B cell (primary cell): ENCODE measurements around the gene PAM. TPM values are rescaled to one million over a fixed set of nuclear protein-coding genes. Genes with fewer than 3 reads are reported as not detected.

Source experiments
- ATAC-seq: fragments of 200-7000 bp; cut with Tn5 transposase; one replicate; pipeline ENCODE4 v1.10.0; 2021; ENCODE audit warnings: low read depth, mild to moderate bottlenecking, moderate number of reproducible peaks, moderate library complexity
- CTCF ChIA-PET: fragments of 350-600 bp; sonication (Branson Sonifier 250); formaldehyde crosslinking; loops from one replicate; lab custom pipeline; 2021; ENCODE audit warnings: antibody characterized with exemption, inconsistent platforms; lab: Charles Lee
- POLR2A ChIA-PET: fragments of 350-600 bp; sonication (Branson Sonifier 250); formaldehyde crosslinking; loops from one replicate; lab custom pipeline; 2021; ENCODE audit warnings: antibody characterized with exemption; lab: Charles Lee
- DNase-seq: peaks from one replicate; pipeline ENCODE4 v3.0.0; 2013
- H2AFZ ChIP-seq: 2 replicates; pipeline ENCODE4 v1.6.1; 2012; ENCODE audit warnings: mild to moderate bottlenecking, low read depth, low read length; ENCODE audit not compliant: insufficient read depth, poor library complexity, severe bottlenecking
- H3K27ac ChIP-seq, 2 donors: 1 replicate in 1 of 2; 2 replicates in 1 of 2; pipeline ENCODE4 v1.5.1; 2012 to 2013; ENCODE audit warnings: low read length in 2 of 2, mild to moderate bottlenecking in 2 of 2, moderate library complexity in 1 of 2
- H3K27me3 ChIP-seq, 4 experiments: fragments of 200-600 bp in 1 of 4; sonication (generic) in 1 of 4; replicated peaks in 1 of 4; 1 replicate in 2 of 4; 2 replicates in 2 of 4; pipeline versions ENCODE4 v1.6.1 to v1.7.0; 2013 to 2016; ENCODE audit warnings: low read length in 3 of 4, mild to moderate bottlenecking in 2 of 4, mixed read lengths in 1 of 4, moderate library complexity in 1 of 4; ENCODE audit not compliant: insufficient read depth in 4 of 4, control insufficient read depth in 3 of 4; ENCODE audit errors: control extremely low read depth in 1 of 4
- H3K36me3 ChIP-seq, 2 experiments: replicated peaks in 1 of 2; 1 replicate in 1 of 2; 2 replicates in 1 of 2; pipeline versions ENCODE4 v1.6.1 to v1.7.1; 2013; ENCODE audit warnings: low read length in 1 of 2; ENCODE audit not compliant: insufficient read depth in 2 of 2, control insufficient read depth in 1 of 2; ENCODE audit errors: control extremely low read depth in 1 of 2, extremely low read depth in 1 of 2
- H3K4me1 ChIP-seq, 2 donors: fragments of 200-600 bp in 1 of 2; sonication (generic) in 1 of 2; 1 replicate in 1 of 2; 2 replicates in 1 of 2; pipeline versions ENCODE4 v1.5.1 to v1.6.1; 2013 to 2017; ENCODE audit warnings: low read length in 2 of 2; ENCODE audit not compliant: control insufficient read depth in 2 of 2, insufficient read depth in 2 of 2
- H3K4me2 ChIP-seq: replicated peaks from 2 replicates; pipeline ENCODE3; 2012; ENCODE audit warnings: mild to moderate bottlenecking, low read depth, low read length; ENCODE audit not compliant: poor library complexity, severe bottlenecking
- H3K4me3 ChIP-seq, 5 experiments: fragments of 200-600 bp in 1 of 5; sonication (generic) in 1 of 5; 1 replicate in 3 of 5; 2 replicates in 2 of 5; pipeline versions ENCODE4 v1.5.1 to v1.7.0; 2011 to 2016; ENCODE audit warnings: low read length in 4 of 5, mild to moderate bottlenecking in 4 of 5, low read depth in 2 of 5, control low read depth in 1 of 5, moderate library complexity in 1 of 5; ENCODE audit not compliant: insufficient read depth in 1 of 5; ENCODE audit errors: control extremely low read depth in 1 of 5, extremely low read depth in 1 of 5
- H3K79me2 ChIP-seq: fragments of 200-600 bp; sonication (generic); one replicate; pipeline ENCODE4 v1.6.0; 2016; ENCODE audit warnings: low read length; ENCODE audit not compliant: control insufficient read depth, insufficient read depth
- H3K9ac ChIP-seq: fragments of 200-600 bp; sonication (generic); 2 replicates; pipeline ENCODE4 v1.6.1; 2017; ENCODE audit warnings: mild to moderate bottlenecking, low read length, moderate library complexity
- H3K9me3 ChIP-seq, 3 donors: one replicate each; pipeline versions ENCODE4 v1.6.1 to v1.7.1; 2013; ENCODE audit warnings: low read length in 2 of 3; ENCODE audit not compliant: control insufficient read depth in 2 of 3, insufficient read depth in 1 of 3; ENCODE audit errors: control extremely low read depth in 1 of 3
- H4K20me1 ChIP-seq: 2 replicates; pipeline ENCODE4 v1.6.0; 2012; ENCODE audit warnings: mild to moderate bottlenecking, low read length; ENCODE audit not compliant: insufficient read depth, control insufficient read depth, poor library complexity, severe bottlenecking
- H3K27ac Mint-ChIP-seq: one replicate; pipeline ENCODE4 v1.8.0; 2021; ENCODE audit warnings: mixed read lengths
- H3K27me3 Mint-ChIP-seq: one replicate; pipeline ENCODE4 v1.8.0; 2021; ENCODE audit warnings: mixed read lengths
- H3K4me1 Mint-ChIP-seq: one replicate; pipeline ENCODE4 v1.8.0; 2021; ENCODE audit warnings: mixed read lengths
- H3K4me3 Mint-ChIP-seq: one replicate; pipeline ENCODE4 v1.8.0; 2021; ENCODE audit warnings: mixed read lengths
- H3K9me3 Mint-ChIP-seq: one replicate; pipeline ENCODE4 v1.8.0; 2022; ENCODE audit warnings: mixed read lengths; ENCODE audit not compliant: insufficient read depth
- EZH2 ChIP-seq: IDR thresholded peaks from 2 replicates; pipeline ENCODE4 v1.6.1; 2012; ENCODE audit warnings: borderline replicate concordance, low read depth, mild to moderate bottlenecking, moderate library complexity, low read length; ENCODE audit not compliant: insufficient read depth, poor library complexity, severe bottlenecking
- WGBS: methylation state at CpG from one replicate; pipeline ENCODE4 v1.1.5; 2013; ENCODE audit warnings: missing lambda C conversion rate; ENCODE audit not compliant: insufficient coverage; 5-methylcytosine and 5-hydroxymethylcytosine counted together
- intact Hi-C: fragments of 100-400 bp; cut with micrococcal nuclease; formaldehyde crosslinking; loops from one replicate; pipeline ENCODE4 v1.10.0; 2022
- polyA plus RNA-seq: library from polyadenylated mRNA; depleted of rRNA; stranded (reverse); fragments of >200 nt; gene quantifications from 2 replicates; pipeline ENCODE4 v1.2.3, GENCODE V29; 2012
- total RNA-seq, 2 donors: library from RNA; stranded (reverse); fragments of 120-200 nt in 1 of 2; gene quantifications; 1 replicate in 1 of 2; 2 replicates in 1 of 2; pipeline versions ENCODE4 v1.2.3 to v1.2.4, GENCODE V29; 2013 to 2022
- TF ChIP-seq, protein P1 (sequence below): fragments of 200-600 bp; IDR thresholded peaks from one replicate; pipeline ENCODE4 v1.8.0; 2022; ENCODE audit warnings: antibody characterized with exemption, mild to moderate bottlenecking

The PAM gene
- total and polyA plus RNA-seq, 2 donors (not counting 1 experiment from before 2014, with no cell fraction given), result 1.00 to 34.8 TPM

DNA sequence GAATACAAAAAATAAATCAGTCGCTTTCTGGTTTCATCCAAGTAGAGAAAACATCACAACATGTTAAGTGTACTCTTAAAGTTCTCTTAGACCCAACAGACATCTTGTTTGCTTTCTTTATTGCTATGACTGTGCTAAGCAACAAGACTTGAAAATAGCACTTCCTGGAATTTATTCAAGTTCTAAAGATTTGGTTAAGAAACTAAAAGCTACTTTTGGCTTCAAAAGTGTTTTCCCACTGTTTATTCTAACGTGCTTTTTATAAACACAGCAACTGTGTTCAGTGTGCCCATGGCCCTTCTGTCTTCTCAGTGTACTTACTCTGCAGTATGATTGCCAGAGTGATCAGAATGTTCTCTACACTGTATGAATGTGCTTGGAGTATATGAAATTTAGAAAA is 255.1 kb downstream of the PAM start:
- Histone ChIP-seq H3K4me1 (no peaks in the 10 kb centered on the region), H3K27me3 (no peaks in the 10 kb centered on the region), H3K9me3 (no peaks in the 10 kb centered on the region), H3K9ac (no peak overlapping the region), H3K4me3 (no peak overlapping the region), H3K79me2 (no peaks in the 10 kb centered on the region), H4K20me1 (no peaks in the 10 kb centered on the region), H2AFZ (no peak overlapping the region), H3K4me2 (no peak overlapping the region), H3K36me3 (no peaks in the 10 kb centered on the region), H3K27ac (no peak overlapping the region)
- POLR2A ChIA-PET, result no interaction called here
- no peaks in the 10 kb centered on the region for H3K9me3 Mint-ChIP-seq
- H3K27ac Mint-ChIP-seq, result no peak overlapping the region
- no peaks in the 10 kb centered on the region for H3K27me3 Mint-ChIP-seq
- CTCF ChIA-PET, result no interaction called here
- no peak for ATAC-seq
- no peaks in the 10 kb centered on the region for H3K4me1 Mint-ChIP-seq
- intact Hi-C loops, result no loop called here
- TF ChIP-seq EZH2, result no peak
- TF ChIP-seq, protein P1, sequence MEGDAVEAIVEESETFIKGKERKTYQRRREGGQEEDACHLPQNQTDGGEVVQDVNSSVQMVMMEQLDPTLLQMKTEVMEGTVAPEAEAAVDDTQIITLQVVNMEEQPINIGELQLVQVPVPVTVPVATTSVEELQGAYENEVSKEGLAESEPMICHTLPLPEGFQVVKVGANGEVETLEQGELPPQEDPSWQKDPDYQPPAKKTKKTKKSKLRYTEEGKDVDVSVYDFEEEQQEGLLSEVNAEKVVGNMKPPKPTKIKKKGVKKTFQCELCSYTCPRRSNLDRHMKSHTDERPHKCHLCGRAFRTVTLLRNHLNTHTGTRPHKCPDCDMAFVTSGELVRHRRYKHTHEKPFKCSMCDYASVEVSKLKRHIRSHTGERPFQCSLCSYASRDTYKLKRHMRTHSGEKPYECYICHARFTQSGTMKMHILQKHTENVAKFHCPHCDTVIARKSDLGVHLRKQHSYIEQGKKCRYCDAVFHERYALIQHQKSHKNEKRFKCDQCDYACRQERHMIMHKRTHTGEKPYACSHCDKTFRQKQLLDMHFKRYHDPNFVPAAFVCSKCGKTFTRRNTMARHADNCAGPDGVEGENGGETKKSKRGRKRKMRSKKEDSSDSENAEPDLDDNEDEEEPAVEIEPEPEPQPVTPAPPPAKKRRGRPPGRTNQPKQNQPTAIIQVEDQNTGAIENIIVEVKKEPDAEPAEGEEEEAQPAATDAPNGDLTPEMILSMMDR, result no peak
- H3K4me3 Mint-ChIP-seq, result no peak overlapping the region
- no CpG with 5 or more reads among the region's 2 CpGs for WGBS
- no peak for DNase-seq

DNA sequence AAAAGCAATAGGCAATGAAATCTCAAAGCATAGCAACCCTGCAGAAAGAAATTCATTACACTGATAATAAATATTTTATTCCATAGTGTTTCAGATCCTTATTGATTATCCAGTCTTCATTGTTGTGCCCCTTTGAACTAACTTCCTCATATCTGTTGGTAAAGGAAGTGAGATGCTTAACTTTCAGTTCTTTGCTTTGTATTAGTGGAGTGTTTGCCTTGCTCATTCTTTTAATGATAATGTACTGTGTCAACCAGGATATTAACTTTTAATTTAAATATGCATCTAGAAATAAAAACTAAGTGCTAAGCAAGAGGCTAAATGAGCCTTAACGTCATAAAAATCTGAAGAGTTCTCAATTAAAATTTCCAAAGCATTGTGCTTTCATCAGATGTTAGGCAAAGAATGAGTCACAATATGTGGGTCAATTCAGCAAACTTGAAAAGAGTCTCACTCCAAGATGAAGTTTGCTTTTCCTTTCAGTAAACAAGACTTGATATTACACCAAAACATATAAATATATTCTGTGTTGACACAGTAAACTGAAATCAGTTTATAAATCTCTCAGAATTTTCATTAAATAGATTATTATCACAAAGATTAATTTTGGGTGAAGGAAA is 258.9 kb downstream of the PAM start:
- Mint-ChIP-seq H3K9me3 (no peaks in the 10 kb centered on the region), H3K27me3 (no peaks in the 10 kb centered on the region), H3K4me1 (no peaks in the 10 kb centered on the region), H3K4me3 (no peak overlapping the region), H3K27ac (no peak overlapping the region)
- intact Hi-C loops, result no loop called here
- ATAC-seq (no peak), DNase-seq (no peak)
- Histone ChIP-seq H2AFZ (no peak overlapping the region), H3K4me1 (no peaks in the 10 kb centered on the region), H3K36me3 (no peaks in the 10 kb centered on the region), H3K79me2 (no peaks in the 10 kb centered on the region), H3K9ac (no peak overlapping the region), H3K4me2 (no peak overlapping the region), H3K27ac (no peak overlapping the region), H4K20me1 (no peaks in the 10 kb centered on the region), H3K9me3 (no peaks in the 10 kb centered on the region), H3K27me3 (no peaks in the 10 kb centered on the region), H3K4me3 (no peak overlapping the region)
- ChIA-PET CTCF (no interaction called here), POLR2A (no interaction called here)
- no CpG with 5 or more reads among the region's 1 CpG for WGBS
- no peak for TF ChIP-seq EZH2
- TF ChIP-seq, protein P1, result no peak
